ENCODE measurements around the gene ZC3H18.

GRCh38 chr16:88552166-88552565, 18.0 kb upstream of the ZC3H18 start:
- TF ChIP-seq POLR2AphosphoS5 (IDR thresholded peaks at IDR 0.05) (no peak), POLR2A (IDR thresholded peaks at IDR 0.05) (no peak), CTCF (IDR thresholded peaks at IDR 0.05) (no peak)
